ENCODE data around the gene C18orf32. TPM values are rescaled to one million over a fixed set of nuclear protein-coding genes. Genes with fewer than 3 reads are reported as not detected.
"Not testable (repeated sequence)": the region's sequence is repeated elsewhere in the genome, so short reads cannot be mapped to it uniquely, and the experiment has no call there.

The C18orf32 gene
- total RNA-seq, 2 donors from 2014 or later, result 37.1 to 56.6 TPM

GRCh38 chr18:49476664-49477411 is 10.2 kb downstream of the C18orf32 start:
- no peak overlapping the region for H3K27ac ChIP-seq

GRCh38 chr18:49474935-49475334 is 12.1 kb downstream of the C18orf32 start:
- H3K4me1 ChIP-seq (replicated peaks); H3K36me3 ChIP-seq; H3K4me3 ChIP-seq; intact Hi-C loops (cut with DNase I); H3K27ac ChIP-seq; H3K9me3 ChIP-seq; DNase-seq (ENCODE audit: low spot score); H3K27me3 ChIP-seq (replicated peaks; ENCODE audit: insufficient read depth): not testable (repeated sequence)
- WGBS, result 100% methylated on average over 6 of the region's 6 CpGs

More at GRCh38 chr18:49476664-49477411, 10.2 kb downstream of the C18orf32 start:
- no peaks in the 10 kb centered on the region for H3K36me3 ChIP-seq
- no peaks in the 10 kb centered on the region for H3K9me3 ChIP-seq
- no peak for TF ChIP-seq CTCF (IDR thresholded peaks at IDR 0.05)
- TF ChIP-seq POLR2AphosphoS5 (IDR thresholded peaks at IDR 0.05), result no peak
- no peak for TF ChIP-seq POLR2A (IDR thresholded peaks at IDR 0.05)
- H3K27me3 ChIP-seq (replicated peaks; ENCODE audit: insufficient read depth), result no peaks in the 10 kb centered on the region
- WGBS, result 74% methylated on average over 11 of the region's 11 CpGs
- intact Hi-C loops (cut with DNase I), result no loop called here
- DNase-seq (ENCODE audit: low spot score), result no peak
- no peak overlapping the region for H3K4me3 ChIP-seq
- H3K4me1 ChIP-seq (replicated peaks), result no peaks in the 10 kb centered on the region

GRCh38 chr18:49473721-49474120 is 13.3 kb downstream of the C18orf32 start:
- Histone ChIP-seq H3K27ac (no peak overlapping the region), H3K36me3 (no peaks in the 10 kb centered on the region), H3K27me3 (replicated peaks; ENCODE audit: insufficient read depth) (no peaks in the 10 kb centered on the region), H3K4me1 (replicated peaks) (no peaks in the 10 kb centered on the region), H3K4me3 (no peak overlapping the region), H3K9me3 (no peaks in the 10 kb centered on the region)
- intact Hi-C loops (cut with DNase I), result no loop called here
- TF ChIP-seq POLR2A (IDR thresholded peaks at IDR 0.05), result no peak
- TF ChIP-seq CTCF (IDR thresholded peaks at IDR 0.05), result no peak
- 72% methylated on average over 4 of the region's 4 CpGs for WGBS
- DNase-seq (ENCODE audit: low spot score), result no peak

- DNase-seq (ENCODE audit: low spot score), result no peak
- whole genome bisulfite sequencing, result 83% methylated on average over 3 of the region's 3 CpGs
- Histone ChIP-seq H3K36me3 (no peaks in the 10 kb centered on the region), H3K4me1 (replicated peaks) (no peaks in the 10 kb centered on the region), H3K9me3 (no peaks in the 10 kb centered on the region), H3K4me3 (no peak overlapping the region), H3K27ac (no peak overlapping the region), H3K27me3 (replicated peaks; ENCODE audit: insufficient read depth) (no peaks in the 10 kb centered on the region)
- intact Hi-C loops (cut with DNase I), result no loop called here
- TF ChIP-seq CTCF (IDR thresholded peaks at IDR 0.05) (no peak), POLR2AphosphoS5 (IDR thresholded peaks at IDR 0.05) (no peak), POLR2A (IDR thresholded peaks at IDR 0.05) (no peak)
These were observed 14.6 kb downstream of the C18orf32 start for GRCh38 chr18:49472459-49472858.

GRCh38 chr18:49471532-49471931 is 15.5 kb downstream of the C18orf32 start:
- WGBS, result 94% methylated on average over 1 of the region's 1 CpG
- H3K4me1 ChIP-seq (replicated peaks), result no peaks in the 10 kb centered on the region
- no peak for DNase-seq (ENCODE audit: low spot score)
- H3K4me3 ChIP-seq, result no peak overlapping the region
- intact Hi-C loops (cut with DNase I), result no loop called here
- no peak for TF ChIP-seq POLR2AphosphoS5 (IDR thresholded peaks at IDR 0.05)
- TF ChIP-seq CTCF (IDR thresholded peaks at IDR 0.05), result no peak
- no peak for TF ChIP-seq POLR2A (IDR thresholded peaks at IDR 0.05)
- no peaks in the 10 kb centered on the region for H3K27me3 ChIP-seq (replicated peaks; ENCODE audit: insufficient read depth)
- H3K36me3 ChIP-seq, result no peaks in the 10 kb centered on the region
- no peaks in the 10 kb centered on the region for H3K9me3 ChIP-seq
- no peak overlapping the region for H3K27ac ChIP-seq
